ENCODE results near the gene CAPN11. TPM values are rescaled to one million over a fixed set of nuclear protein-coding genes. Genes with fewer than 3 reads are reported as not detected.

Gene CAPN11
- total and polyA plus RNA-seq, 2 donors (not counting 1 experiment from before 2014, with no cell fraction given), result not detected

GRCh38 chr6:44214307-44214706, 55.7 kb downstream of the CAPN11 start:
- Histone ChIP-seq H3K79me2 (ENCODE audit: control insufficient read depth, insufficient read depth, low read length) (no peaks in the 10 kb centered on the region), H3K9me3 (ENCODE audit: control insufficient read depth, insufficient read depth, low read depth, low read length) (no peaks in the 10 kb centered on the region), H3K4me1 (ENCODE audit: control insufficient read depth, extremely low read depth, insufficient read depth, low read length) (peaks cover 6% of the 10 kb centered on the region), H3K9ac (ENCODE audit: insufficient read depth, low read length) (no peak overlapping the region), H3K27me3 (ENCODE audit: control insufficient read depth, insufficient read depth, low read length) (no peaks in the 10 kb centered on the region), H3K27ac (ENCODE audit: insufficient read depth, low read length) (no peak overlapping the region), H3K4me3 (replicated peaks in 1 of 4; ENCODE audit: control extremely low read depth in 1 of 4, insufficient read depth in 1 of 4, low read depth in 3 of 4, low read length in 4 of 4) (no peak overlapping the region), H3K36me3 (ENCODE audit: control insufficient read depth, insufficient read depth, low read length) (no peaks in the 10 kb centered on the region), H4K20me1 (ENCODE audit: control insufficient read depth, extremely low read depth, insufficient read depth, low read length) (no peaks in the 10 kb centered on the region), H2AFZ (ENCODE audit: low read length) (no peak overlapping the region), H3K4me2 (ENCODE audit: extremely low read depth, insufficient read depth, low read length) (no peak overlapping the region)
- no peak for TF ChIP-seq EZH2 (IDR thresholded peaks at IDR 0.05; ENCODE audit: low read length, missing control alignments)
- no peak for TF ChIP-seq CTCF (conservative IDR thresholded peaks at IDR 0.05 in 1 of 2, IDR thresholded peaks at IDR 0.05 in 1 of 2; ENCODE audit: low read depth in 1 of 2, low read length in 2 of 2)
- no peak for DNase-seq (ENCODE audit: low read depth in 2 of 2)

GRCh38 chr6:44216677-44217331, 58.2 kb downstream of the CAPN11 start, which contains the start of gene MYMX:
TSS of gene MYMX (plus strand) at chr6:44216926. CDS start at chr6:44217472, 546 bp downstream.
- Histone ChIP-seq H3K79me2 (ENCODE audit: control insufficient read depth, insufficient read depth, low read length) (no peaks in the 10 kb centered on the region), H3K4me1 (ENCODE audit: control insufficient read depth, extremely low read depth, insufficient read depth, low read length) (peaks cover 14% of the 10 kb centered on the region), H3K27me3 (ENCODE audit: control insufficient read depth, insufficient read depth, low read length) (no peaks in the 10 kb centered on the region), H3K4me3 (replicated peaks in 1 of 4; ENCODE audit: control extremely low read depth in 1 of 4, insufficient read depth in 1 of 4, low read depth in 3 of 4, low read length in 4 of 4) (no peak within 1 kb of the TSS), H3K36me3 (ENCODE audit: control insufficient read depth, insufficient read depth, low read length) (no peaks in the 10 kb centered on the region), H4K20me1 (ENCODE audit: control insufficient read depth, extremely low read depth, insufficient read depth, low read length) (no peaks in the 10 kb centered on the region), H3K9ac (ENCODE audit: insufficient read depth, low read length) (no peak within 1 kb of the TSS), H3K4me2 (ENCODE audit: extremely low read depth, insufficient read depth, low read length) (no peak within 1 kb of the TSS), H2AFZ (ENCODE audit: low read length) (no peak within 1 kb of the TSS), H3K9me3 (ENCODE audit: control insufficient read depth, insufficient read depth, low read depth, low read length) (no peaks in the 10 kb centered on the region), H3K27ac (ENCODE audit: insufficient read depth, low read length) (no peak within 1 kb of the TSS)
- DNase-seq (ENCODE audit: low read depth in 2 of 2), result no peak
- TF ChIP-seq CTCF (conservative IDR thresholded peaks at IDR 0.05 in 1 of 2, IDR thresholded peaks at IDR 0.05 in 1 of 2; ENCODE audit: low read depth in 1 of 2, low read length in 2 of 2) (no peak), EZH2 (IDR thresholded peaks at IDR 0.05; ENCODE audit: low read length, missing control alignments) (no peak)

GRCh38 chr6:44217332-44218143, 58.9 kb downstream of the CAPN11 start:
- no peak overlapping the region for H3K4me3 ChIP-seq (replicated peaks in 1 of 4; ENCODE audit: control extremely low read depth in 1 of 4, insufficient read depth in 1 of 4, low read depth in 3 of 4, low read length in 4 of 4)
- no peak overlapping the region for H3K4me2 ChIP-seq (ENCODE audit: extremely low read depth, insufficient read depth, low read length)
- TF ChIP-seq EZH2 (IDR thresholded peaks at IDR 0.05; ENCODE audit: low read length, missing control alignments) (no peak), CTCF (conservative IDR thresholded peaks at IDR 0.05 in 1 of 2, IDR thresholded peaks at IDR 0.05 in 1 of 2; ENCODE audit: low read depth in 1 of 2, low read length in 2 of 2) (no peak)
- no peaks in the 10 kb centered on the region for H3K79me2 ChIP-seq (ENCODE audit: control insufficient read depth, insufficient read depth, low read length)
- no peaks in the 10 kb centered on the region for H4K20me1 ChIP-seq (ENCODE audit: control insufficient read depth, extremely low read depth, insufficient read depth, low read length)
- peaks cover 16% of the 10 kb centered on the region for H3K4me1 ChIP-seq (ENCODE audit: control insufficient read depth, extremely low read depth, insufficient read depth, low read length)
- no peaks in the 10 kb centered on the region for H3K36me3 ChIP-seq (ENCODE audit: control insufficient read depth, insufficient read depth, low read length)
- H3K27ac ChIP-seq (ENCODE audit: insufficient read depth, low read length), result no peak overlapping the region
- peak; percentile 14 to 54 for DNase-seq (ENCODE audit: low read depth in 2 of 2)
- no peaks in the 10 kb centered on the region for H3K27me3 ChIP-seq (ENCODE audit: control insufficient read depth, insufficient read depth, low read length)
- H2AFZ ChIP-seq (ENCODE audit: low read length), result no peak overlapping the region
- no peak overlapping the region for H3K9ac ChIP-seq (ENCODE audit: insufficient read depth, low read length)
- H3K9me3 ChIP-seq (ENCODE audit: control insufficient read depth, insufficient read depth, low read depth, low read length), result no peaks in the 10 kb centered on the region

Data from fibroblast of lung (primary cell).